Caco-2 (cell line): ENCODE results near the gene LSP1. TPM values are rescaled to one million over a fixed set of nuclear protein-coding genes. Genes with fewer than 3 reads are reported as not detected.
A peak's percentile ranks its signal among the peaks of the same experiment; 100 is the strongest.
"Not testable (repeated sequence)": the region's sequence is repeated elsewhere in the genome, so short reads cannot be mapped to it uniquely, and the experiment has no call there.

ENCODE experiments used
- Bru-seq: library from RNA; stranded (reverse); fragments of 400-500 nt; gene quantifications from one replicate; lab custom pipeline; 2021; lab: Mats Ljungman, UMichigan
- BruChase-seq, 2 experiments: library from RNA; stranded (reverse); fragments of 400-500 nt; gene quantifications; one replicate each; lab custom pipeline; 2021; lab: Mats Ljungman, UMichigan
- BruUV-seq: library from RNA; stranded (reverse); fragments of 400-500 nt; replicated peaks from 2 replicates; lab custom pipeline; 2021; lab: Mats Ljungman, UMichigan
- CTCF ChIA-PET: fragments of 300-600 bp; sonication (Branson Sonifier 250); formaldehyde crosslinking; loops from one replicate; lab custom pipeline; 2022; ENCODE audit warnings: antibody characterized with exemption; lab: Charles Lee
- POLR2A ChIA-PET: fragments of 300-600 bp; sonication (Branson Sonifier 250); formaldehyde crosslinking; loops from one replicate; lab custom pipeline; 2022; ENCODE audit warnings: antibody characterized with exemption; lab: Charles Lee
- DNase-seq, 2 experiments: peaks; one replicate each; pipeline versions ENCODE4 v3.0.0 to v3.0.0-alpha.2; 2020 to 2022
- H3K27me3 ChIP-seq: replicated peaks from 2 replicates; pipeline ENCODE4 v1.6.0; 2011; ENCODE audit warnings: low read length; ENCODE audit not compliant: control insufficient read depth, insufficient read depth
- H3K36me3 ChIP-seq: 2 replicates; pipeline ENCODE4 v1.5.1; 2011; ENCODE audit warnings: low read length; ENCODE audit not compliant: control insufficient read depth, insufficient read depth
- H3K4me1 ChIP-seq: fragments of 250-450 bp; sonication (Bioruptor Pico); 2 replicates; pipeline ENCODE4 v1.5.1; 2020; ENCODE audit warnings: mild to moderate bottlenecking
- H3K4me3 ChIP-seq: 2 replicates; pipeline ENCODE4 v1.5.1; 2011; ENCODE audit warnings: low read depth, mild to moderate bottlenecking, control low read depth, low read length
- H3K9me3 ChIP-seq: fragments of 250-450 bp; sonication (Bioruptor Pico); 2 replicates; pipeline ENCODE4 v1.5.1; 2020; ENCODE audit warnings: mild to moderate bottlenecking, moderate library complexity
- H3K27ac Mint-ChIP-seq: one replicate; pipeline ENCODE4 v1.8.0; 2022; ENCODE audit warnings: mixed read lengths; ENCODE audit not compliant: unreplicated experiment
- H3K27me3 Mint-ChIP-seq: one replicate; pipeline ENCODE4 v1.8.0; 2022; ENCODE audit warnings: mixed read lengths; ENCODE audit not compliant: insufficient read depth, unreplicated experiment
- H3K36me3 Mint-ChIP-seq: one replicate; pipeline ENCODE4 v1.8.0; 2022; ENCODE audit warnings: mild to moderate bottlenecking, mixed read lengths; ENCODE audit not compliant: insufficient read depth, unreplicated experiment
- H3K4me1 Mint-ChIP-seq: one replicate; pipeline ENCODE4 v1.8.0; 2022; ENCODE audit warnings: low read depth, mixed read lengths; ENCODE audit not compliant: unreplicated experiment
- H3K4me3 Mint-ChIP-seq: one replicate; pipeline ENCODE4 v1.8.0; 2022; ENCODE audit warnings: mild to moderate bottlenecking, moderate library complexity, mixed read lengths; ENCODE audit not compliant: unreplicated experiment
- H3K9me3 Mint-ChIP-seq: one replicate; pipeline ENCODE4 v1.8.0; 2022; ENCODE audit warnings: mixed read lengths; ENCODE audit not compliant: unreplicated experiment
- intact Hi-C: fragments of 100-400 bp; cut with micrococcal nuclease; formaldehyde crosslinking; loops from one replicate; pipeline ENCODE4 v1.10.0; 2022; ENCODE audit not compliant: unreplicated experiment
- long read RNA-seq: library from polyadenylated mRNA; stranded (forward); transcript quantifications from one replicate; pipeline ENCODE4 v2.0.0, GENCODE V29; 2022
- total RNA-seq: library from RNA; stranded (reverse); gene quantifications from 2 replicates; pipeline ENCODE4 v1.2.3, GENCODE V29; 2022
- TF ChIP-seq, protein P1 (sequence below), 2 experiments: fragments of 200-600 bp in 1 of 2; IDR thresholded peaks; 1 replicate in 1 of 2; 2 replicates in 1 of 2; pipeline versions ENCODE4 v1.5.1 to v1.8.0; 2011 to 2022; ENCODE audit warnings: antibody characterized with exemption in 1 of 2, control low read depth in 1 of 2, inconsistent platforms in 1 of 2, low read depth in 1 of 2, low read length in 1 of 2, mild to moderate bottlenecking in 1 of 2, moderate library complexity in 1 of 2; ENCODE audit not compliant: insufficient read depth in 1 of 2, severe bottlenecking in 1 of 2, unreplicated experiment in 1 of 2

The LSP1 gene, protein sequence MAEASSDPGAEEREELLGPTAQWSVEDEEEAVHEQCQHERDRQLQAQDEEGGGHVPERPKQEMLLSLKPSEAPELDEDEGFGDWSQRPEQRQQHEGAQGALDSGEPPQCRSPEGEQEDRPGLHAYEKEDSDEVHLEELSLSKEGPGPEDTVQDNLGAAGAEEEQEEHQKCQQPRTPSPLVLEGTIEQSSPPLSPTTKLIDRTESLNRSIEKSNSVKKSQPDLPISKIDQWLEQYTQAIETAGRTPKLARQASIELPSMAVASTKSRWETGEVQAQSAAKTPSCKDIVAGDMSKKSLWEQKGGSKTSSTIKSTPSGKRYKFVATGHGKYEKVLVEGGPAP
- total RNA-seq (1.5 TPM in 1 of 2 replicates, not detected in the other), Bru-seq, nascent RNA (percentile 2 among the genes with signal in this experiment), BruChase-seq, experiment 1, labeled RNA remaining after a 2-hour chase (not detected), BruChase-seq, experiment 2, labeled RNA remaining after a 6-hour chase (percentile 3 among the genes with signal in this experiment)
- long read RNA-seq: 0 reads

DNA sequence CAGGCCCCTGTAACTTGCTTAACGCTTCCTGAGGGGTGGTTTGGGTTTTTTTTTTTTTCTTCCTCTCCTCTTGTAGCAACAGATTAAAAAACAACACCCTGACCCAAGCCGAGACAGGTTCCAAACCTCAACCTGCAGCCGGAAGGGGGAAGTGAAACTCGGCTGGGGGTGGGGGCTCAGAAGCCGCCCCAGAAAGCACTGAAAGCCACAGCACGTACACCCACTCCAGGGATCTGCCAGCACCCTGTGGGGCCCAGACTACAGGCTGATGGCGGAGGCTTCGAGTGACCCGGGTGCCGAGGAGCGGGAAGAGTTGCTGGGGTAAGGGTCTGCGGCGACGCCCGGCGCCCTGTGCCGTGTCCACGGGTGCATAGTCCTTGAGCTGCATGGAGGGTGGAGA is at the start of gene LSP1:
TSS of gene LSP1 (plus strand) at position 208 of the 400 bp plus-strand sequence. CDS start at position 269, 61 bp downstream.
- Histone ChIP-seq H3K4me3 (no peak within 1 kb of the TSS), H3K27me3 (no peaks in the 10 kb centered on the region), H3K9me3 (no peaks in the 10 kb centered on the region), H3K36me3 (no peaks in the 10 kb centered on the region), H3K4me1 (no peaks in the 10 kb centered on the region)
- no TSS peak for BruUV-seq
- no peak within 1 kb of the TSS for H3K27ac Mint-ChIP-seq
- DNase-seq: no peak
- ChIA-PET CTCF (no interaction called here), POLR2A (no interaction called here)
- no peaks in the 10 kb centered on the region for H3K4me1 Mint-ChIP-seq
- TF ChIP-seq, protein P1, sequence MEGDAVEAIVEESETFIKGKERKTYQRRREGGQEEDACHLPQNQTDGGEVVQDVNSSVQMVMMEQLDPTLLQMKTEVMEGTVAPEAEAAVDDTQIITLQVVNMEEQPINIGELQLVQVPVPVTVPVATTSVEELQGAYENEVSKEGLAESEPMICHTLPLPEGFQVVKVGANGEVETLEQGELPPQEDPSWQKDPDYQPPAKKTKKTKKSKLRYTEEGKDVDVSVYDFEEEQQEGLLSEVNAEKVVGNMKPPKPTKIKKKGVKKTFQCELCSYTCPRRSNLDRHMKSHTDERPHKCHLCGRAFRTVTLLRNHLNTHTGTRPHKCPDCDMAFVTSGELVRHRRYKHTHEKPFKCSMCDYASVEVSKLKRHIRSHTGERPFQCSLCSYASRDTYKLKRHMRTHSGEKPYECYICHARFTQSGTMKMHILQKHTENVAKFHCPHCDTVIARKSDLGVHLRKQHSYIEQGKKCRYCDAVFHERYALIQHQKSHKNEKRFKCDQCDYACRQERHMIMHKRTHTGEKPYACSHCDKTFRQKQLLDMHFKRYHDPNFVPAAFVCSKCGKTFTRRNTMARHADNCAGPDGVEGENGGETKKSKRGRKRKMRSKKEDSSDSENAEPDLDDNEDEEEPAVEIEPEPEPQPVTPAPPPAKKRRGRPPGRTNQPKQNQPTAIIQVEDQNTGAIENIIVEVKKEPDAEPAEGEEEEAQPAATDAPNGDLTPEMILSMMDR (IDR thresholded peaks at IDR 0.05; ENCODE audit: insufficient read depth in 1 of 2, low read depth in 1 of 2, low read length in 1 of 2, severe bottlenecking in 1 of 2, unreplicated experiment in 1 of 2): no peak
- no peaks in the 10 kb centered on the region for H3K27me3 Mint-ChIP-seq
- intact Hi-C loops: no loop called here
- no peaks in the 10 kb centered on the region for H3K9me3 Mint-ChIP-seq
- no peaks in the 10 kb centered on the region for H3K36me3 Mint-ChIP-seq
- no peak within 1 kb of the TSS for H3K4me3 Mint-ChIP-seq

DNA sequence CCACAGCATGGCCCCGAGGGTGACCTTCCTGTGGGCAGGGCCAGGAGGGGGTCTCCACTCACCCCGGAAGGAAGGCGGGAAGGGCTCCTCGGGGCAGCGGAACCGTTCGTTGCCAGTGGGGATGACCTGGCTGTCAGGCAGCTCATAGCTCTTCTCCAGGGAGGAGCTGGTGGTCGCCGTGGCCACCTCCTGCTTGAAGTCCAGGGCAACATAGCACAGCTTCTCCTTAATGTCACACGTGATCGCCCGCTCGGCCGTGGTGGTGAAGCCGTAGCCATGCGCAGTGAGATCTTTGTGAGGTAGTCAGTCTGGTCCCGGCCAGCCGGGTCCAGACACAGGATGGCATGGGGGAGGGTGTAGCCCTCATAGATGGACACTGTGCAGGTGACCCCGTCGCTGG is 49.6 kb upstream of the LSP1 start:
- Histone ChIP-seq H3K36me3 (no peaks in the 10 kb centered on the region), H3K4me3 (no peak overlapping the region), H3K27me3 (no peaks in the 10 kb centered on the region), H3K4me1 (peaks cover 12% of the 10 kb centered on the region), H3K9me3 (no peaks in the 10 kb centered on the region)
- DNase-seq: no peak
- peaks cover 5% of the 10 kb centered on the region for H3K36me3 Mint-ChIP-seq
- POLR2A ChIA-PET: no interaction called here
- peaks cover 26% of the 10 kb centered on the region for H3K4me1 Mint-ChIP-seq
- H3K27me3 Mint-ChIP-seq: no peaks in the 10 kb centered on the region
- intact Hi-C loops: no loop called here
- CTCF ChIA-PET: no interaction called here
- H3K9me3 Mint-ChIP-seq: peaks cover 3% of the 10 kb centered on the region
- H3K27ac Mint-ChIP-seq: no peak overlapping the region
- no TSS peak for BruUV-seq
- H3K4me3 Mint-ChIP-seq: no peak overlapping the region
- TF ChIP-seq, protein P1 (IDR thresholded peaks at IDR 0.05; ENCODE audit: insufficient read depth in 1 of 2, low read depth in 1 of 2, low read length in 1 of 2, severe bottlenecking in 1 of 2, unreplicated experiment in 1 of 2): no peak

DNA sequence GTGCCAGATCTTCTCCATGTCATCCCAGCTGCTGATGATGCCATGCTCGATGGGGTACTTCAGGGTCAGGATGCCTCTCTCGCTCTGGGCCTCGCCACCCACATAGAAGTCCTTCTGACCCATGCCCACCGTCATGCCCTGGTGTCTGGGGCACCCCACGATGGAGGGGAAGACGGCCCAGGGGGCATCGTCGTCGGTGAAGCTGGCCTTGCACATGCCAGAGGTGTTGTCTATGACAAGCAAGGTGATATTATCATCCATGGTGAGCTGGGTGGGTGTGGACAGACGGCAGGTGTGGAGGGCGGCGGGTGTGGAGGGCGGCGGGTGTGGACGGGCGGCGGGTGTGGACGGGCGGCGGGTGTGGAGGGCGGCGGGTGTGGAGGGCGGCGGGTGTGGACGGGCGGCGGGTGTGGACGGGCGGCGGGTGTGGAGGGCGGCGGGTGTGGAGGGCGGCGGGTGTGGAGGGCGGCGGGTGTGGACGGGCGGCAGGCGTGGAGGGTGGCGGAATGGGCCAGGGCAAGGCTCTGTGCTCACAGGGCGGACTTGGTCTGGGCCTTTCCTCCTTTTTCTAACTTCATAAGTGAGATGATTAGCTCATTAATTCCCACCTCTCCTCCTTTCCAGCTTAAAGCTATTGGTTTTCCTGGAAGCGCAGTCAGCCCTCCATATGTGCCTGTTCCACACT is 48.9 kb upstream of the LSP1 start:
- H3K27ac Mint-ChIP-seq, H3K4me3 Mint-ChIP-seq, H3K9me3 ChIP-seq, BruUV-seq, H3K36me3 Mint-ChIP-seq, H3K27me3 Mint-ChIP-seq, H3K36me3 ChIP-seq, intact Hi-C loops, H3K4me3 ChIP-seq, CTCF ChIA-PET, DNase-seq, POLR2A ChIA-PET, H3K27me3 ChIP-seq: not testable (repeated sequence)
- H3K4me1 ChIP-seq: peaks cover 12% of the 10 kb centered on the region
- H3K4me1 Mint-ChIP-seq: peaks cover 26% of the 10 kb centered on the region
- H3K9me3 Mint-ChIP-seq: peaks cover 11% of the 10 kb centered on the region
